HEK293 (cell line): ENCODE measurements around the gene GLIS1.

Experiments
- CTCF ChIP-seq: fragments of 450-650 bp; formaldehyde crosslinking; IDR thresholded peaks from 2 replicates; pipeline ENCODE4 v1.5.1; 2016; ENCODE audit warnings: missing biosample characterization, missing genetic modification characterization
- KLF1 ChIP-seq: fragments of 450-650 bp; formaldehyde crosslinking; IDR thresholded peaks from 2 replicates; pipeline ENCODE4 v1.5.1; 2016; ENCODE audit warnings: missing biosample characterization, missing genetic modification characterization
- KLF7 ChIP-seq: fragments of 450-650 bp; formaldehyde crosslinking; IDR thresholded peaks from 2 replicates; pipeline ENCODE4 v1.5.1; 2016; ENCODE audit warnings: missing biosample characterization, missing genetic modification characterization, borderline replicate concordance
- PBX3 ChIP-seq: sonication (generic); formaldehyde crosslinking; IDR thresholded peaks from 2 replicates; pipeline ENCODE4 v1.8.1; 2022; ENCODE audit warnings: mild to moderate bottlenecking, moderate library complexity, missing genetic modification reagents
- REST ChIP-seq: fragments of 450-650 bp; formaldehyde crosslinking; IDR thresholded peaks from 2 replicates; pipeline ENCODE4 v1.5.1; 2016; ENCODE audit warnings: missing biosample characterization, missing genetic modification characterization
- TCF7L2 ChIP-seq: IDR thresholded peaks from 2 replicates; pipeline ENCODE4 v1.6.1; 2011; ENCODE audit warnings: low read depth, mild to moderate bottlenecking, inconsistent platforms, low read length, moderate library complexity, borderline replicate concordance
- ZBTB17 ChIP-seq: fragments of 450-650 bp; formaldehyde crosslinking; IDR thresholded peaks from 2 replicates; pipeline ENCODE4 v1.5.1; 2016; ENCODE audit warnings: missing biosample characterization, missing genetic modification characterization
- ZNF239 ChIP-seq: fragments of 450-650 bp; formaldehyde crosslinking; IDR thresholded peaks from 2 replicates; pipeline ENCODE4 v1.5.1; 2016; ENCODE audit warnings: missing biosample characterization, missing genetic modification characterization
- ZNF324 ChIP-seq: fragments of 450-650 bp; formaldehyde crosslinking; IDR thresholded peaks from 2 replicates; pipeline ENCODE4 v1.5.1; 2016; ENCODE audit warnings: missing biosample characterization, missing genetic modification characterization
- ZNF660 ChIP-seq: fragments of 450-650 bp; IDR thresholded peaks from 2 replicates; pipeline ENCODE4 v1.5.1; 2018; ENCODE audit warnings: missing biosample characterization, mild to moderate bottlenecking, missing genetic modification characterization
- ZNF707 ChIP-seq: fragments of 450-650 bp; formaldehyde crosslinking; IDR thresholded peaks from 2 replicates; pipeline ENCODE4 v1.5.1; 2016; ENCODE audit warnings: missing biosample characterization, missing genetic modification characterization
- ZNF792 ChIP-seq: fragments of 450-650 bp; formaldehyde crosslinking; IDR thresholded peaks from 2 replicates; pipeline ENCODE4 v1.5.1; 2016; ENCODE audit warnings: missing biosample characterization, missing genetic modification characterization

GRCh38 chr1:53625049-53625448, 113.9 kb downstream of the GLIS1 start:
- TF ChIP-seq KLF1 (tag by site-specific recombination) (no peak), ZBTB17 (tag by site-specific recombination) (no peak), CTCF (no peak), REST (tag by site-specific recombination) (no peak), ZNF239 (tag by site-specific recombination) (no peak), KLF7 (no peak), ZNF660 (no peak), ZNF324 (no peak), PBX3 (CRISPR knock-in tag) (no peak), TCF7L2 (no peak), ZNF792 (tag by site-specific recombination) (no peak), ZNF707 (tag by site-specific recombination) (no peak)
